Mammary microvascular endothelial cell (primary cell): ENCODE results near the gene ALOX5AP. TPM values are rescaled to one million over a fixed set of nuclear protein-coding genes. Genes with fewer than 3 reads are reported as not detected.

ENCODE experiments used
- total RNA-seq: library from RNA; depleted of rRNA; stranded (reverse); fragments of >200 nt; gene quantifications from 2 replicates; pipeline ENCODE4 v1.2.3, GENCODE V29; 2015

Gene ALOX5AP
- total RNA-seq: 2.6 TPM in 1 of 2 replicates, not detected in the other

DNA sequence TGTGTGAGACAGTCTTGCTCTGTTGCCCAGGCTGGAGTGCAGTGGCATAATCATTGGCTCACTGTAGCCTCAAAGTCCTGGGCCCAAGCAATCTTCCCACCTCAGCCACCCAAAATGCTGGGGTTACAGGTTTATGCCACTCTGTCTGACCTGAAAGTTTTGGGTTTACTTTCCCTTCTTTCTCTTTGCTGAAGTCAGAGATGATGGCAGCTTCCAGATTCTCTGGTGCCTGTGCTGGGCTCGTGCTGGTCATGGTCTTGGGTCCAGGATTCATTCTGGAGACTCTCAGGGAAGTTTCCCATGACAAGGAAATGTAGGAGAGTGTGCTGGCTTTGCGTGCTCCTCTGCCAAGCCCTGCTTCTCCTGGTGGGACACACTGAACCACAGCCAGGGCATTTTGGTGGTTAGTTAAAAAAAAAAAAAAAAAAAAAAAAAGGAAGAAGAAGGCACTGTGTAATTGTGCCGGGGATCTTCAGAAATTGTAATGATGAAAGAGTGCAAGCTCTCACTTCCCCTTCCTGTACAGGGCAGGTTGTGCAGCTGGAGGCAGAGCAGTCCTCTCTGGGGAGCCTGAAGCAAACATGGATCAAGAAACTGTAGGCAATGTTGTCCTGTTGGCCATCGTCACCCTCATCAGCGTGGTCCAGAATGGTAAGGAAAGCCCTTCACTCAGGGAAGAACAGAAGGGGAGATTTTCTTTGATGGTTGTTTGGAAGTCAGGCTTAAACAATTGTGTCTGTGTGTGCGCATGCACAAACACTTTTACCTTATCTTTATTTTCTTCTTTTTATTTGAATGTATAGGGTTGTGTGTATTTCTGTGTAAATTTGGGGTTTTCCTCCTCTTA is at the start of gene ALOX5AP:
Gene ALOX5AP (plus strand): TSS at position 519 of the 847 bp plus-strand sequence. CDS start 63 bp downstream, at position 582.

Other genes with a start within 250 kb of the ALOX5AP start
- gene USPL1, start 117.6 kb upstream of the ALOX5AP start, total RNA-seq: 13.2 and 13.9 TPM in 2 replicates
- gene MEDAG, start 170.7 kb downstream of the ALOX5AP start, total RNA-seq: 3.7 and 4.6 TPM in 2 replicates
- not detected in 2 replicates for gene TEX26, start 197.1 kb downstream of the ALOX5AP start, total RNA-seq